A549 treated with CpdA at 1 μM for 4 hours (cell line): Measurements from ENCODE around the gene CD300LD. TPM values are rescaled to one million over a fixed set of nuclear protein-coding genes. Genes with fewer than 3 reads are reported as not detected.

Experiments
- total RNA-seq: library from RNA; stranded (reverse); fragments of 200-300 nt; extraction: Qiagen RNA extraction; gene quantifications from 5 replicates; pipeline ENCODE4 v1.2.3, GENCODE V29; 2022; ENCODE audit warnings: low read depth

Gene CD300LD
- not detected in 5 replicates for total RNA-seq

GRCh38 chr17:74592087-74592990 lies at the start of gene CD300LD:
TSS of gene CD300LD (minus strand) at chr17:74592283. CDS start at chr17:74592202, 81 bp downstream.

GRCh38 chr17:74623693-74624093 lies 31.6 kb upstream of the CD300LD start, which contains the start of gene CD300E:
TSS of gene CD300E (minus strand) at chr17:74623738. CDS start at chr17:74623621, 117 bp downstream.

DNA sequence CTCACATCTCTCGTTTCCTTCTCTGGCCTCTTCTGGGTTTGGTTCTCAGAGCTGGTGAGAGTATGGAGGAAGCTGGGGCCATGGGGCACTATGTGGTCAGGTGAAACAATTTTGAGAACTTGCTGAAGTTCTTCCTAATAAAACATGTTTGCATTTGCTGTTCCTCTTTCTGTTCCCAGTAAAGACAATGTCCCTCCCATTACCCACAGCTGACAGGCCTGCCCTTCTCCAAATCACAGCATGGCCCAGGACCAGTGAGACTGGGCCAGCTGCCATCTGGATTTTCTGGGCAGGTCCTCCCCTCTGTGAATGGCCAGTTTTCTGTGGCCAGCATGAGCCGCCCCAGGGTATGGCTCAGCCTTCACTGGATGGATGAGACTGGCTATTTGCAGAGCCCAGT lies 24.7 kb downstream of the CD300LD start, which contains the start of gene CD300H:
Gene CD300H (minus strand): TSS at position 113 of the 400 bp plus-strand sequence.

DNA sequence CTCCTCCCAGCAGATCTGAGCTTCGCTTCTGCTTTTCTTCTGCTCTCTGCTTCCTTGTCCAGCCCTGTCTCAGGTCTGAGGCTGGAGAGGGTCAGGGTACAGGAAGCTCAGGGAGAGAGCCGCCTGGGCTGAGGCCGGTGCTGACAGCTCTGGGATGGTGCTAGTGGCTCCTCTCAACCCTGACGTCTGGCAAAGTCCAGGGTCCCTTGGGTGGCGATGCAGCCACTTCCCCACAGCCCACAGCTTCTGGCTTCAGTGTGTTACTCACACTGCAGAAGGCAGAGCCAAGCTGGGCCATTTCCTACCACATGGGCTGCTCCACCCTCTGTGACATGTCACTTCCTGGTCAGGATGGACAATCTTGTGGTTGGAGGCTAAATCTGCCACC lies 46.2 kb downstream of the CD300LD start, which contains the start of gene CD300C:
Gene CD300C (minus strand): TSS at position 273 of the 388 bp plus-strand sequence. CDS start 333 bp downstream, outside the sequence.

GRCh38 chr17:74531231-74531761 lies 60.8 kb downstream of the CD300LD start, which contains the start of gene CD300LB:
TSS of gene CD300LB (minus strand) at chr17:74531475. CDS start at chr17:74531350, 125 bp downstream.

Other genes with a start within 250 kb of the CD300LD start
- not detected in 5 replicates for gene BTBD17, start 230.4 kb downstream of the CD300LD start, total RNA-seq
- gene GPR142, start 224.8 kb downstream of the CD300LD start, total RNA-seq: 0.03 TPM in 1 of 5 replicates, not detected in the others
- 56.4 to 90.7 TPM (median 82.3 TPM) in 5 replicates for gene GPRC5C, start 160.2 kb downstream of the CD300LD start, total RNA-seq
- 0.05 TPM in 1 of 5 replicates, not detected in the others for gene CD300A, start 125.6 kb downstream of the CD300LD start, total RNA-seq
- gene CD300LB, start 60.8 kb downstream of the CD300LD start, total RNA-seq: 0.06 to 0.22 TPM (median 0.09 TPM) in 3 of 5 replicates, not detected in the others
- gene CD300C, start 46.2 kb downstream of the CD300LD start, total RNA-seq: 0.09 to 0.49 TPM (median 0.27 TPM) in 4 of 5 replicates, not detected in the other
- 0.45 to 0.78 TPM (median 0.63 TPM) in 4 of 5 replicates, not detected in the other for gene CD300H, start 24.8 kb downstream of the CD300LD start, total RNA-seq
- gene CD300E, start 31.5 kb upstream of the CD300LD start, total RNA-seq: not detected in 5 replicates
- not detected in 5 replicates for gene CD300LF, start 120.6 kb upstream of the CD300LD start, total RNA-seq
- gene RAB37, start 145.0 kb upstream of the CD300LD start, total RNA-seq: 1.0 to 1.6 TPM (median 1.1 TPM) in 5 replicates
- gene NHERF1, start 156.3 kb upstream of the CD300LD start, total RNA-seq: 31.8 to 50.4 TPM (median 46.4 TPM) in 5 replicates
- 50.8 to 65.8 TPM (median 54.7 TPM) in 5 replicates for gene NAT9, start 184.1 kb upstream of the CD300LD start, total RNA-seq